Astrocyte (in vitro differentiated cells and primary cell): Measurements from ENCODE around the gene DCTN5. TPM values are rescaled to one million over a fixed set of nuclear protein-coding genes. Genes with fewer than 3 reads are reported as not detected.

ENCODE experiments used
- DNase-seq: peaks from one replicate; pipeline ENCODE4 v3.0.0-alpha.2; 2010; ENCODE audit warnings: low read depth
- FAIRE-seq: peaks from 2 replicates; lab custom pipeline; 2011; peaks lifted over from hg19 to GRCh38; lab: Jason Lieb, UNC
- H2AFZ ChIP-seq: 2 replicates; pipeline ENCODE4 v1.6.0; 2012; ENCODE audit warnings: low read depth, low read length, inconsistent platforms
- H3K27ac ChIP-seq: 2 replicates; pipeline ENCODE4 v1.5.1; 2011; ENCODE audit warnings: low read depth, low read length, inconsistent platforms
- H3K27me3 ChIP-seq: 2 replicates; pipeline ENCODE4 v1.6.0; 2011; ENCODE audit warnings: low read length, inconsistent platforms; ENCODE audit not compliant: insufficient read depth
- H3K36me3 ChIP-seq: 2 replicates; pipeline ENCODE4 v1.5.1; 2011; ENCODE audit warnings: low read length, inconsistent platforms; ENCODE audit not compliant: insufficient read depth
- H3K4me1 ChIP-seq: 2 replicates; pipeline ENCODE4 v1.5.1; 2011; ENCODE audit warnings: low read length, inconsistent platforms; ENCODE audit not compliant: insufficient read depth
- H3K4me2 ChIP-seq: 2 replicates; pipeline ENCODE4 v1.6.0; 2012; ENCODE audit warnings: low read length, inconsistent platforms
- H3K4me3 ChIP-seq: 2 replicates; pipeline ENCODE4 v1.5.1; 2011; ENCODE audit warnings: low read depth, mild to moderate bottlenecking, low read length, inconsistent platforms; ENCODE audit not compliant: insufficient read depth
- H3K79me2 ChIP-seq: 2 replicates; pipeline ENCODE4 v1.6.0; 2012; ENCODE audit warnings: mild to moderate bottlenecking, low read length, inconsistent platforms; ENCODE audit not compliant: insufficient read depth
- H3K9ac ChIP-seq: 2 replicates; pipeline ENCODE4 v1.6.0; 2012; ENCODE audit warnings: mild to moderate bottlenecking, low read length, inconsistent platforms
- H3K9me3 ChIP-seq: 2 replicates; pipeline ENCODE4 v1.5.1; 2012; ENCODE audit warnings: low read depth, mild to moderate bottlenecking, low read length, inconsistent platforms; ENCODE audit not compliant: insufficient read depth
- H4K20me1 ChIP-seq: 2 replicates; pipeline ENCODE4 v1.6.0; 2012; ENCODE audit warnings: low read length, inconsistent platforms; ENCODE audit not compliant: insufficient read depth
- H3K27ac Mint-ChIP-seq: one replicate; pipeline ENCODE4 v1.8.0; 2021; ENCODE audit warnings: mild to moderate bottlenecking, mixed read lengths; ENCODE audit not compliant: unreplicated experiment
- H3K27me3 Mint-ChIP-seq: one replicate; pipeline ENCODE4 v1.8.0; 2021; ENCODE audit warnings: low read depth, mixed read lengths; ENCODE audit not compliant: unreplicated experiment
- H3K36me3 Mint-ChIP-seq: one replicate; pipeline ENCODE4 v1.8.0; 2021; ENCODE audit warnings: low read depth, mixed read lengths; ENCODE audit not compliant: unreplicated experiment
- H3K4me1 Mint-ChIP-seq: one replicate; pipeline ENCODE4 v1.8.0; 2021; ENCODE audit warnings: low read depth, mixed read lengths; ENCODE audit not compliant: unreplicated experiment
- H3K4me3 Mint-ChIP-seq: one replicate; pipeline ENCODE4 v1.8.0; 2021; ENCODE audit warnings: mild to moderate bottlenecking, moderate library complexity, mixed read lengths; ENCODE audit not compliant: unreplicated experiment
- H3K9me3 Mint-ChIP-seq: one replicate; pipeline ENCODE4 v1.8.0; 2021; ENCODE audit warnings: mild to moderate bottlenecking, mixed read lengths; ENCODE audit not compliant: unreplicated experiment
- CTCF ChIP-seq: IDR thresholded peaks from 2 replicates; pipeline ENCODE4 v1.5.1; 2011; ENCODE audit warnings: low read depth, mild to moderate bottlenecking, inconsistent platforms, low read length, moderate library complexity; ENCODE audit not compliant: insufficient read depth
- EZH2 ChIP-seq: IDR thresholded peaks from 2 replicates; pipeline ENCODE4 v1.6.1; 2012; ENCODE audit warnings: mild to moderate bottlenecking, low read length, inconsistent platforms; ENCODE audit not compliant: insufficient read depth
- total RNA-seq: library from RNA; stranded (reverse); gene quantifications from 2 replicates; pipeline ENCODE4 v1.2.1, GENCODE V29; 2021

Gene DCTN5
- total RNA-seq, 1 donor from 2014 or later = 117 TPM

- no peaks in the 10 kb centered on the region for H3K9me3 ChIP-seq
- H3K9ac ChIP-seq = no peak overlapping the region
- DNase-seq (no peak), FAIRE-seq (no peak)
- H3K27me3 ChIP-seq = no peaks in the 10 kb centered on the region
- no peaks in the 10 kb centered on the region for H3K27me3 Mint-ChIP-seq
- no peak overlapping the region for H2AFZ ChIP-seq
- no peaks in the 10 kb centered on the region for H3K36me3 Mint-ChIP-seq
- no peaks in the 10 kb centered on the region for H3K79me2 ChIP-seq
- H3K4me3 ChIP-seq = no peak overlapping the region
- no peak overlapping the region for H3K4me3 Mint-ChIP-seq
- no peak overlapping the region for H3K27ac Mint-ChIP-seq
- no peaks in the 10 kb centered on the region for H4K20me1 ChIP-seq
- H3K4me1 Mint-ChIP-seq = no peaks in the 10 kb centered on the region
- no peak overlapping the region for H3K4me2 ChIP-seq
- TF ChIP-seq CTCF = no peak
- TF ChIP-seq EZH2 = no peak
- no peaks in the 10 kb centered on the region for H3K4me1 ChIP-seq
- H3K27ac ChIP-seq = no peak overlapping the region
- H3K36me3 ChIP-seq = no peaks in the 10 kb centered on the region
- H3K9me3 Mint-ChIP-seq = peaks cover 9% of the 10 kb centered on the region
These were observed 83.5 kb downstream of the DCTN5 start for GRCh38 chr16:23724785-23725131.

DNA sequence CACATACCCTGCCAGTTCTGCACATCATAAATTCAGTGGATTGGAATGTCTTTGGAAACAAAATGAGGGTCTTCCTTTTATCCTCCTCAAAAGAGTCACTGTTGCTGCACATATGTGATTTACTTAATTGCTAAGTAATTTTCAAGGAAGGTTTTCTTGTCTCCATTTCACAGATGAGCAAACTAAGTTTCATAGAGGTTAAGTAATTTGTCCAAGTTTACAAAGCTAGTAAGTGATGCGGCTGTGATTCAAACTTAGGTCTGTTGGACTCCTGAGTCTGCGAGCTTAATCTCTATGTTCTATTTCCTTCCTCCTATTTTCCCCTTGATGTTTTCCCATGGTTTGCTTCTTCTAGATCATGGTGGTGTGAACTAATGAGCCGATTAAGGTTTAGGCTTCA lies 85.4 kb downstream of the DCTN5 start:
- DNase-seq (no peak), FAIRE-seq (no peak)
- H2AFZ ChIP-seq = no peak overlapping the region
- H3K4me2 ChIP-seq = no peak overlapping the region
- Mint-ChIP-seq H3K27me3 (peaks cover 2% of the 10 kb centered on the region), H3K9me3 (peaks cover 9% of the 10 kb centered on the region), H3K4me3 (no peak overlapping the region), H3K27ac (no peak overlapping the region), H3K36me3 (no peaks in the 10 kb centered on the region), H3K4me1 (no peaks in the 10 kb centered on the region)
- H3K27ac ChIP-seq = no peak overlapping the region
- no peak overlapping the region for H3K9ac ChIP-seq
- H3K9me3 ChIP-seq = no peaks in the 10 kb centered on the region
- no peaks in the 10 kb centered on the region for H3K79me2 ChIP-seq
- H3K4me1 ChIP-seq = no peaks in the 10 kb centered on the region
- no peak overlapping the region for H3K4me3 ChIP-seq
- H3K36me3 ChIP-seq = no peaks in the 10 kb centered on the region
- no peaks in the 10 kb centered on the region for H3K27me3 ChIP-seq
- no peak for TF ChIP-seq EZH2
- TF ChIP-seq CTCF = no peak
- H4K20me1 ChIP-seq = no peaks in the 10 kb centered on the region

Other genes starting within 250 kb of the DCTN5 start
- gene COG7, start 188.3 kb upstream of the DCTN5 start, total RNA-seq = 17.9 and 19.8 TPM in 2 replicates
- gene GGA2, start 131.0 kb upstream of the DCTN5 start, total RNA-seq = 74.2 and 84.0 TPM in 2 replicates
- gene EARS2, start 84.1 kb upstream of the DCTN5 start, total RNA-seq = 19.4 and 24.4 TPM in 2 replicates
- gene UBFD1, start 83.7 kb upstream of the DCTN5 start, total RNA-seq = 144 and 146 TPM in 2 replicates
- 92.5 and 93.1 TPM in 2 replicates for gene NDUFAB1, start 45.1 kb upstream of the DCTN5 start, total RNA-seq
- 12.2 and 12.8 TPM in 2 replicates for gene PALB2, start 156 bp upstream of the DCTN5 start, total RNA-seq
- gene PLK1, start 37.4 kb downstream of the DCTN5 start, total RNA-seq = 6.8 and 10.5 TPM in 2 replicates
- gene ERN2, start 71.8 kb downstream of the DCTN5 start, total RNA-seq = not detected in 2 replicates
- not detected in 2 replicates for gene CHP2, start 113.6 kb downstream of the DCTN5 start, total RNA-seq
- 2.1 and 2.5 TPM in 2 replicates for gene PRKCB, start 194.5 kb downstream of the DCTN5 start, total RNA-seq